Measurements from ENCODE around the gene ADPRS.

GRCh38 chr1:36097693-36098585 is 9.2 kb downstream of the ADPRS start:
- no peak for TF ChIP-seq CTCF (IDR thresholded peaks at IDR 0.05)
- no peak for TF ChIP-seq POLR2A (IDR thresholded peaks at IDR 0.05; ENCODE audit: low read depth)
